DND-41 (cell line): ENCODE data around the gene FNDC3B.

Source experiments
- ATAC-seq: fragments of 200-7000 bp; cut with Tn5 transposase; 3 replicates; pipeline ENCODE4 v1.9.1; 2021; ENCODE audit warnings: low read depth; ENCODE audit not compliant: insufficient read depth
- DNase-seq: peaks from one replicate; pipeline ENCODE4 v3.0.0-alpha.2; 2020
- H2AFZ ChIP-seq: 2 replicates; pipeline ENCODE4 v1.6.0; 2012; ENCODE audit warnings: low read depth, low read length
- H3K27ac ChIP-seq: 2 replicates; pipeline ENCODE4 v1.5.1; 2012; ENCODE audit warnings: low read length, inconsistent platforms
- H3K27me3 ChIP-seq: fragments of 200-600 bp; sonication (generic); 2 replicates; pipeline ENCODE4 v1.6.0; 2012; ENCODE audit warnings: low read length, mild to moderate bottlenecking, inconsistent platforms; ENCODE audit not compliant: insufficient read depth, poor library complexity
- H3K36me3 ChIP-seq: 2 replicates; pipeline ENCODE4 v1.5.1; 2012; ENCODE audit warnings: low read length, inconsistent platforms; ENCODE audit not compliant: insufficient read depth
- H3K4me1 ChIP-seq: 2 replicates; pipeline ENCODE4 v1.5.1; 2012; ENCODE audit warnings: mild to moderate bottlenecking, low read length; ENCODE audit not compliant: insufficient read depth
- H3K4me2 ChIP-seq: 2 replicates; pipeline ENCODE4 v1.6.0; 2012; ENCODE audit warnings: mild to moderate bottlenecking, moderate library complexity, low read length, inconsistent platforms; ENCODE audit not compliant: insufficient read depth
- H3K4me3 ChIP-seq, 2 experiments: fragments of 200-600 bp in 1 of 2; shearing (Covaris generic) in 1 of 2; 2 replicates each; pipeline ENCODE4 v1.5.1; 2012 to 2016; ENCODE audit warnings: inconsistent platforms in 2 of 2, low read length in 2 of 2, mild to moderate bottlenecking in 2 of 2, low read depth in 1 of 2, moderate library complexity in 1 of 2
- H3K79me2 ChIP-seq: 2 replicates; pipeline ENCODE4 v1.6.0; 2012; ENCODE audit warnings: low read length, inconsistent platforms; ENCODE audit not compliant: insufficient read depth
- H3K9ac ChIP-seq: 2 replicates; pipeline ENCODE4 v1.6.0; 2012; ENCODE audit warnings: low read depth, mild to moderate bottlenecking, inconsistent platforms, low read length, moderate library complexity
- H3K9me3 ChIP-seq: 2 replicates; pipeline ENCODE4 v1.5.1; 2012; ENCODE audit warnings: low read length, moderate library complexity, mild to moderate bottlenecking, inconsistent platforms; ENCODE audit not compliant: insufficient read depth, severe bottlenecking
- H4K20me1 ChIP-seq: 2 replicates; pipeline ENCODE4 v1.6.0; 2012; ENCODE audit warnings: low read length; ENCODE audit not compliant: insufficient read depth
- CTCF ChIP-seq: IDR thresholded peaks from 2 replicates; pipeline ENCODE4 v1.5.1; 2012; ENCODE audit warnings: borderline replicate concordance, low read length, moderate library complexity, mild to moderate bottlenecking; ENCODE audit not compliant: poor library complexity, severe bottlenecking; ENCODE audit errors: extremely low read depth
- EZH2 ChIP-seq: IDR thresholded peaks from 3 replicates; pipeline ENCODE4 v1.6.1; 2012; ENCODE audit warnings: borderline replicate concordance, low read depth, mild to moderate bottlenecking, moderate library complexity, low read length, inconsistent platforms; ENCODE audit not compliant: severe bottlenecking

Gene FNDC3B

GRCh38 chr3:172444821-172445220 lies 405.4 kb downstream of the FNDC3B start:
- H3K4me3 ChIP-seq, result no peak overlapping the region
- TF ChIP-seq EZH2 (no peak), CTCF (no peak)
- no peak overlapping the region for H3K4me2 ChIP-seq
- no peak for ATAC-seq
- no peaks in the 10 kb centered on the region for H3K79me2 ChIP-seq
- H2AFZ ChIP-seq, result no peak overlapping the region; the same call in 1 of the 2 replicates
- H3K27ac ChIP-seq, result no peak overlapping the region
- DNase-seq, result no peak
- no peak overlapping the region for H3K9ac ChIP-seq
- no peaks in the 10 kb centered on the region for H3K4me1 ChIP-seq
- no peaks in the 10 kb centered on the region for H4K20me1 ChIP-seq
- H3K9me3 ChIP-seq, result peaks cover 8% of the 10 kb centered on the region
- no peaks in the 10 kb centered on the region for H3K36me3 ChIP-seq
- no peaks in the 10 kb centered on the region for H3K27me3 ChIP-seq

DNA sequence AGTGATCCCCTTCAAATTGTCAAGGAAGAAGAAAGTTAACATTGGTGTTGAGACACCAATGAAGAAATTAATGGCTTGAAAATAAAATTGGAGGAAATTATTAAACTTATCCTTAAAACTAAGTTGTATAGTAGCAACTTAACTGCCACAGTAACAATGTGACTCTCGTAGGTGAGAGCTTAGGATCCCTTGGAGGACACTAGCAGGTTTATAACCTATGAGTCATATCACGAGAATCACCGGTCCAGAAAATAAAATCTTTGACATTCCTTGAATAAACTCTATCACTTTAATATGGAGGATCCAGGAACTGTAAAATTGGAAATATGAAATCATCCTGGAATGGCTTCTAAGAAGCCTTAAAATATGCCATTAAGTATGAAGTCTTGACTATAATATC lies 406.8 kb downstream of the FNDC3B start:
- ATAC-seq, result no peak
- Histone ChIP-seq H3K27me3 (no peaks in the 10 kb centered on the region), H3K36me3 (no peaks in the 10 kb centered on the region)

DNA sequence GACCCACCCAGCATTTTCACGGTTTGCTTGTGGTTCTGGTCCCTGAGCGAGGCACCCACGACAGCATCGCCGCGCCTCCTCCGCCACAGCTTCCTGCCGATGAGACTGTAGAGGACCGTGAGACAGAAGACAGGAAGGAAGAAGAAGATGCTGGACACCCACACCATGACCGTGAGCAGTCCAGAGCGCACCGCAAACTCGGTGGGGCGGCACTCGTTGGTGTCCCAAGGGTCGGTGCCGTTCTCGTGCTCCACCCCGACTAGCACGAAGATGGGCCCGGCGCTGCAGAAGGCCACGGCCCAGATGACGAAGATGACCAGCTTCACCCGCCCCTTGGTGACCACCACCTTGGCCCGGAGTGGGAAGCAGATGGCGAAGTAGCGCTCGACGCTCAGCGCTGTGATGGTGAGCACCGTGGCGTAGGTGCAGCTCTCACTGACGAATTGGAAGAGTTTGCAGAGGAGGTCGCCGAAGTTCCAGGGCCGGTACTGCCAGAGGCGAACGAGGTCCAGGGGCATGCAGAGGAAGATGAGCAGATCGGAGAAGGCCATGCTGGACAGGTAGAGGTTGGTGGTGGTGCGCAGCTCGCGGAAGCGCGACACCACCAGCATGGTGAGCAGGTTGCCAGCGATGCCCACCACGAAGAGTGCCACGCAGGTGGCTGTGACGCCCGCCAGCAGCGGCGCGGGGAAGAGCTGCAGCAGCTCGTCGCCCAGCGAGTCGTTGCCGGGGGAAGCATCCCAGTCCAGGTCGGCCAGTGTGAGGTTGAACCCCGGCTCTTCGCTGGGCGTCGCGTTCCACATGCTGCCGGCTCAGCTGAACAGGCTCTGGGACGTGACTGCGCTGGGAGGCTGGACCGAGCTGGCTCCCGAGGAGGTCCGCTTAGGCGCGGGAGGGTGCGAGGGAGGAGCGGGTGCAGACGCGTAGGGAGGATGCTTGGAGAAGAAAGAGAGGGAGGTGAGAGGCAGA lies 408.5 kb downstream of the FNDC3B start, which contains the start of gene GHSR:
GHSR (minus strand) TSS at position 846 of the 969 bp plus-strand sequence; CDS start at position 803, 43 bp downstream.
- no peak within 1 kb of the TSS for H3K4me3 ChIP-seq
- no peak within 1 kb of the TSS for H3K9ac ChIP-seq
- H3K4me1 ChIP-seq, result no peaks in the 10 kb centered on the region
- H3K9me3 ChIP-seq, result peaks cover 8% of the 10 kb centered on the region
- no peaks in the 10 kb centered on the region for H3K79me2 ChIP-seq
- H4K20me1 ChIP-seq, result no peaks in the 10 kb centered on the region
- H2AFZ ChIP-seq, result no peak within 1 kb of the TSS
- H3K27me3 ChIP-seq, result no peaks in the 10 kb centered on the region
- DNase-seq (peak; percentile 13), ATAC-seq (0 out of 3 replicates have a peak, but pooled peaks have one; percentile 19)
- TF ChIP-seq EZH2 (no peak), CTCF (no peak)
- H3K4me2 ChIP-seq, result no peak within 1 kb of the TSS
- no peaks in the 10 kb centered on the region for H3K36me3 ChIP-seq
- no peak within 1 kb of the TSS for H3K27ac ChIP-seq

More for the DNA sequence above, 406.8 kb downstream of the FNDC3B start:
- peaks cover 8% of the 10 kb centered on the region for H3K9me3 ChIP-seq
- H3K4me3 ChIP-seq, result no peak overlapping the region
- DNase-seq, result no peak
- H3K4me1 ChIP-seq, result no peaks in the 10 kb centered on the region
- no peak overlapping the region for H3K9ac ChIP-seq
- no peaks in the 10 kb centered on the region for H3K79me2 ChIP-seq
- H3K27ac ChIP-seq, result no peak overlapping the region
- TF ChIP-seq EZH2, result no peak
- no peak for TF ChIP-seq CTCF
- H4K20me1 ChIP-seq, result no peaks in the 10 kb centered on the region
- H3K4me2 ChIP-seq, result no peak overlapping the region
- H2AFZ ChIP-seq, result no peak overlapping the region
